SJCRH30 (cell line): ENCODE results near the gene PDHX. TPM values are rescaled to one million over a fixed set of nuclear protein-coding genes. Genes with fewer than 3 reads are reported as not detected.
"Not testable (repeated sequence)": the region's sequence is repeated elsewhere in the genome, so short reads cannot be mapped to it uniquely, and the experiment has no call there.

Experiments
- DNase-seq, 2 experiments: peaks; one replicate each; pipeline ENCODE4 v3.0.0-alpha.2; 2015 to 2020
- H3K27ac ChIP-seq: fragments of 250-450 bp; sonication (Bioruptor Pico); 2 replicates; pipeline ENCODE4 v1.5.1; 2020; ENCODE audit warnings: mild to moderate bottlenecking, moderate library complexity
- H3K27me3 ChIP-seq: fragments of 250-450 bp; sonication (Bioruptor Pico); 2 replicates; pipeline ENCODE4 v1.5.1; 2020; ENCODE audit warnings: mild to moderate bottlenecking, moderate library complexity
- H3K36me3 ChIP-seq: fragments of 250-450 bp; sonication (Bioruptor Pico); 2 replicates; pipeline ENCODE4 v1.5.1; 2020; ENCODE audit warnings: mild to moderate bottlenecking, moderate library complexity
- H3K4me1 ChIP-seq: fragments of 250-450 bp; sonication (Bioruptor Pico); 2 replicates; pipeline ENCODE4 v1.5.1; 2020; ENCODE audit warnings: mild to moderate bottlenecking, moderate library complexity
- H3K4me3 ChIP-seq: fragments of 250-450 bp; sonication (Bioruptor Pico); 2 replicates; pipeline ENCODE4 v1.5.1; 2020; ENCODE audit warnings: mild to moderate bottlenecking, moderate library complexity
- H3K9me3 ChIP-seq: fragments of 250-450 bp; sonication (Bioruptor Pico); replicated peaks from 2 replicates; pipeline ENCODE4 v1.5.1; 2020; ENCODE audit warnings: mild to moderate bottlenecking, moderate library complexity
- total RNA-seq: library from RNA; depleted of rRNA; stranded (reverse); fragments of >200 nt; shearing (Covaris generic); gene quantifications from 2 replicates; pipeline ENCODE4 v1.2.3, GENCODE V29; 2014; rRNA removed

The PDHX gene
- total RNA-seq: 20.6 and 25.6 TPM in 2 replicates

- H3K4me1 ChIP-seq: no peaks in the 10 kb centered on the region
- peak within 1 kb of the TSS; percentile 94 for H3K27ac ChIP-seq
- 0 out of 2 replicates have a peak, but pooled peaks cover 4% of the 10 kb centered on the region for H3K36me3 ChIP-seq
- no peaks in the 10 kb centered on the region for H3K9me3 ChIP-seq
- H3K27me3 ChIP-seq: no peaks in the 10 kb centered on the region
- DNase-seq: peak; percentile 99
- peak within 1 kb of the TSS; percentile 95 for H3K4me3 ChIP-seq
These were observed at the start of gene PDHX, which contains the start of gene APIP for GRCh38 chr11:34916015-34916842. Gene PDHX, plus strand, starts transcription at chr11:34916618. Its CDS starts 38 bp downstream, at chr11:34916656. Gene APIP, minus strand, starts transcription at chr11:34916379. Its CDS starts 95 bp downstream, at chr11:34916284.

- H3K27me3 ChIP-seq: no peaks in the 10 kb centered on the region
- H3K27ac ChIP-seq: no peak overlapping the region
- no peaks in the 10 kb centered on the region for H3K36me3 ChIP-seq
- H3K9me3 ChIP-seq: no peaks in the 10 kb centered on the region
- no peak for DNase-seq
- H3K4me1 ChIP-seq: no peaks in the 10 kb centered on the region
- H3K4me3 ChIP-seq: no peak overlapping the region
These were observed 47.0 kb upstream of the PDHX start for GRCh38 chr11:34869425-34869824.

- Histone ChIP-seq H3K36me3 (no peaks in the 10 kb centered on the region), H3K9me3 (no peaks in the 10 kb centered on the region), H3K27me3 (no peaks in the 10 kb centered on the region), H3K4me3 (no peak overlapping the region), H3K4me1 (no peaks in the 10 kb centered on the region), H3K27ac (no peak overlapping the region)
- DNase-seq: no peak
These were observed 45.7 kb upstream of the PDHX start for GRCh38 chr11:34870548-34871196.

GRCh38 chr11:34874202-34874601 is 42.2 kb upstream of the PDHX start:
- no peaks in the 10 kb centered on the region for H3K9me3 ChIP-seq
- no peak overlapping the region for H3K27ac ChIP-seq
- no peak for DNase-seq
- H3K4me1 ChIP-seq: no peaks in the 10 kb centered on the region
- no peak overlapping the region for H3K4me3 ChIP-seq
- no peaks in the 10 kb centered on the region for H3K36me3 ChIP-seq
- no peaks in the 10 kb centered on the region for H3K27me3 ChIP-seq

- Histone ChIP-seq H3K4me1 (no peaks in the 10 kb centered on the region), H3K27me3 (no peaks in the 10 kb centered on the region), H3K27ac (no peak overlapping the region), H3K36me3 (peaks cover 2% of the 10 kb centered on the region; the same call in 1 of the 2 replicates), H3K9me3 (no peaks in the 10 kb centered on the region), H3K4me3 (no peak overlapping the region)
- DNase-seq: no peak
These were observed 38.9 kb upstream of the PDHX start for GRCh38 chr11:34877375-34877975.

- no peaks in the 10 kb centered on the region for H3K4me1 ChIP-seq
- no peak overlapping the region for H3K4me3 ChIP-seq
- H3K27me3 ChIP-seq: no peaks in the 10 kb centered on the region
- H3K27ac ChIP-seq: no peak overlapping the region
- peaks cover 2% of the 10 kb centered on the region; the same call in 1 of the 2 replicates for H3K36me3 ChIP-seq
- no peaks in the 10 kb centered on the region for H3K9me3 ChIP-seq
- no peak for DNase-seq
These were observed 34.5 kb upstream of the PDHX start for GRCh38 chr11:34881900-34882299.

GRCh38 chr11:34886609-34887008 is 29.8 kb upstream of the PDHX start:
- H3K9me3 ChIP-seq: no peaks in the 10 kb centered on the region
- DNase-seq: no peak
- no peak overlapping the region for H3K27ac ChIP-seq
- no peaks in the 10 kb centered on the region for H3K27me3 ChIP-seq
- H3K4me3 ChIP-seq: no peak overlapping the region
- H3K4me1 ChIP-seq: no peaks in the 10 kb centered on the region
- peaks cover 4% of the 10 kb centered on the region; the same call in 1 of the 2 replicates for H3K36me3 ChIP-seq

GRCh38 chr11:34887260-34887659 is 29.2 kb upstream of the PDHX start:
- Histone ChIP-seq H3K27ac (no peak overlapping the region), H3K27me3 (no peaks in the 10 kb centered on the region), H3K4me3 (no peak overlapping the region), H3K4me1 (no peaks in the 10 kb centered on the region), H3K36me3 (peaks cover 2% of the 10 kb centered on the region; the same call in 1 of the 2 replicates), H3K9me3 (no peaks in the 10 kb centered on the region)
- DNase-seq: no peak

GRCh38 chr11:34890089-34890488 is 26.3 kb upstream of the PDHX start:
- no peaks in the 10 kb centered on the region for H3K4me1 ChIP-seq
- H3K27ac ChIP-seq: no peak overlapping the region
- DNase-seq: no peak
- H3K36me3 ChIP-seq: peaks cover 2% of the 10 kb centered on the region; the same call in 1 of the 2 replicates
- no peaks in the 10 kb centered on the region for H3K9me3 ChIP-seq
- no peak overlapping the region for H3K4me3 ChIP-seq
- no peaks in the 10 kb centered on the region for H3K27me3 ChIP-seq

GRCh38 chr11:34890812-34891211 is 25.6 kb upstream of the PDHX start:
- peak in 1 of 2 experiments; percentile 28 for DNase-seq
- H3K4me3 ChIP-seq: no peak overlapping the region
- H3K27me3 ChIP-seq: no peaks in the 10 kb centered on the region
- H3K9me3 ChIP-seq: no peaks in the 10 kb centered on the region
- H3K36me3 ChIP-seq: peaks cover 2% of the 10 kb centered on the region; the same call in 1 of the 2 replicates
- H3K4me1 ChIP-seq: no peaks in the 10 kb centered on the region
- no peak overlapping the region for H3K27ac ChIP-seq

GRCh38 chr11:34891611-34892010 is 24.8 kb upstream of the PDHX start:
- Histone ChIP-seq H3K27me3 (no peaks in the 10 kb centered on the region), H3K9me3 (no peaks in the 10 kb centered on the region)

GRCh38 chr11:34893416-34893815 is 23.0 kb upstream of the PDHX start:
- DNase-seq: no peak
- Histone ChIP-seq H3K9me3 (no peaks in the 10 kb centered on the region), H3K4me1 (no peaks in the 10 kb centered on the region), H3K36me3 (peaks cover 2% of the 10 kb centered on the region; the same call in 1 of the 2 replicates), H3K4me3 (no peak overlapping the region), H3K27me3 (no peaks in the 10 kb centered on the region), H3K27ac (no peak overlapping the region)

More at GRCh38 chr11:34891611-34892010, 24.8 kb upstream of the PDHX start:
- H3K4me3 ChIP-seq: no peak overlapping the region
- H3K27ac ChIP-seq: no peak overlapping the region
- H3K4me1 ChIP-seq: no peaks in the 10 kb centered on the region
- no peak for DNase-seq
- peaks cover 2% of the 10 kb centered on the region; the same call in 1 of the 2 replicates for H3K36me3 ChIP-seq

GRCh38 chr11:34896191-34896590 is 20.2 kb upstream of the PDHX start:
- not testable (repeated sequence) for H3K4me3 ChIP-seq, DNase-seq, H3K27me3 ChIP-seq, H3K4me1 ChIP-seq, H3K27ac ChIP-seq, H3K9me3 ChIP-seq, H3K36me3 ChIP-seq

GRCh38 chr11:34897171-34897870 is 19.1 kb upstream of the PDHX start:
- peaks cover 7% of the 10 kb centered on the region for H3K9me3 ChIP-seq
- H3K4me1 ChIP-seq: no peaks in the 10 kb centered on the region
- DNase-seq: no peak
- H3K4me3 ChIP-seq: no peak overlapping the region
- H3K36me3 ChIP-seq: no peaks in the 10 kb centered on the region
- H3K27ac ChIP-seq: no peak overlapping the region
- no peaks in the 10 kb centered on the region for H3K27me3 ChIP-seq
